HG02610 (cell line): ENCODE results near the gene NUMB.
A peak's percentile ranks its signal among the peaks of the same experiment; 100 is the strongest.

Experiments
- ATAC-seq: cut with Tn5 transposase; IDR thresholded peaks from one replicate; pipeline ENCODE4 v1.9.1; 2021; ENCODE audit warnings: mild to moderate bottlenecking, moderate library complexity; ENCODE audit not compliant: unreplicated experiment

NUMB gene

GRCh38 chr14:73248108-73248868, 210.1 kb downstream of the NUMB start:
- ATAC-seq, result peak; percentile 71

DNA sequence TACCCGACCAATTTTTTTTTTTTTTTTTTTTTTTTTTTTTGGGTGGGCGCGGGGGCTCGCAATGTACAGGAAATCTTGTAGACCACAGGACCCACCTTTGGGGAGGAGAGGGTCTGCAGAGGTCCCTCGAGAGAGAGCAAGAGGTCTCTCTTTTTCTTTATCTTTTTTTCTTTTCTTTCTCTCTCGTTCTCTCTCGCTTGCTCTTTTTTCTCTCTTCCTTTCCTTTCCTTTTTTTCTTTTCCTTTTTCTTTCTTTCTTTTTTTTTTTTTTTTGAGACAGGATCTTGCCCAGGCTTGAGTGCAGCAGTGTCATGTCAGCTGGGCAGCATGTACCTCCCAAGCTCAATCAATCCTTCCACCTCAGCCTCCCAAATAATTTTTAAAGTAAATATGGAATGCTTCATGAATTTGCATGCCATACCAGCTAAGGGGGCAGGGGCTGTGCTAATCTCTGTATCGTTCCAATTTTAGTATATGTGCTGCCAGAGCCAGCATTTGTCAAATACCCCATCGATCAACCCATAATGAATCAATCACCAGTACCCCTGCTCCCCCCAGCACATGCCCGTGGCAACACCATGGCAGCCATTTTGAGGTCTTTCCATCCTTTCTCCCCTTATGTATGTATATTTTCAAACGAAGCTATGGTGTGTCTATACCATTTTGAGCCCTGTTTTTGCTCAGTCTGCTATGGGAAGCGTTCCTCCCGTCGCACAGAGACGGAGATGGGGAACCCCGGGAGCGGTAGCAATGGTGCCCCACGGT, 211.8 kb downstream of the NUMB start:
- ATAC-seq, result no peak

DNA sequence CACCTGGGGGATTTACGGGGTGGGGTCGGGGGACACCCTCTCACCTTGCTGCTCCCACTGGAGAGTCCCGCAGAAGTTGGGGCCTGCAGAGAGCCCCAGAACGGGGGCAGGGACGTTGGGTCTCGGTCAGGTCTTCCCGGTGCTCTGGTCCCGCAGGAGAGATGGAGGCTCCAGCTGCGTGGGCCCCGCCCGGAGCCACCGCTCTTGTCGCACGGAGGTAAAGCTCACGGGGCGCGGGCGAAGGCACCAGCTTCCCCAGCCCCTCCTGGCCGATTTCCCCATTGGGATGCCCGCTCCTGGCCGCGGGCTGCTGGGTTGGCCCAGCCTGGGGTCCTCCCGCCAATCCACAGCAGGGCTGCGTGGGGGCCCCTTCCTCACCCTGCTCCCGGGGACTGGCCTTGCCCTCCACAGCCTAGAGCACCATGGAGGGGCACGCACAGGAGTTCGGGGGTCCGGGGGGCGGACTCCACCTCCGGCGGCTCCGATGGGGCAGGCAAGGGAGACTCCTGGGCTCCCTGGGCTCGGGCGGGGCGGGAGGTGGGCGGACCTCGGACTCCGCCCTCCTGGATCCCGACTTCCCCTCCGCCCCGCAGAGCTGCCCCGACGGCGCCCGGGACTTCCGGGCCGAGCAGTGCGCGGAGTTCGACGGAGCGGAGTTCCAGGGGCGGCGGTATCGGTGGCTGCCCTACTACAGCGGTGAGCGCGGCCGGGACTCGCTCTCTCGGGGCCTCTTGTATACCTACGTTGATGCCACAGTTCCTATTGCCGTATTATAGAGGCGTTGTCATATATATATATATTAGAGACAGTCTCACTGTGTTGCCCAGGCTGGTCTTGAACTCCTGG, 212.6 kb downstream of the NUMB start:
- peak; percentile 31 for ATAC-seq

DNA sequence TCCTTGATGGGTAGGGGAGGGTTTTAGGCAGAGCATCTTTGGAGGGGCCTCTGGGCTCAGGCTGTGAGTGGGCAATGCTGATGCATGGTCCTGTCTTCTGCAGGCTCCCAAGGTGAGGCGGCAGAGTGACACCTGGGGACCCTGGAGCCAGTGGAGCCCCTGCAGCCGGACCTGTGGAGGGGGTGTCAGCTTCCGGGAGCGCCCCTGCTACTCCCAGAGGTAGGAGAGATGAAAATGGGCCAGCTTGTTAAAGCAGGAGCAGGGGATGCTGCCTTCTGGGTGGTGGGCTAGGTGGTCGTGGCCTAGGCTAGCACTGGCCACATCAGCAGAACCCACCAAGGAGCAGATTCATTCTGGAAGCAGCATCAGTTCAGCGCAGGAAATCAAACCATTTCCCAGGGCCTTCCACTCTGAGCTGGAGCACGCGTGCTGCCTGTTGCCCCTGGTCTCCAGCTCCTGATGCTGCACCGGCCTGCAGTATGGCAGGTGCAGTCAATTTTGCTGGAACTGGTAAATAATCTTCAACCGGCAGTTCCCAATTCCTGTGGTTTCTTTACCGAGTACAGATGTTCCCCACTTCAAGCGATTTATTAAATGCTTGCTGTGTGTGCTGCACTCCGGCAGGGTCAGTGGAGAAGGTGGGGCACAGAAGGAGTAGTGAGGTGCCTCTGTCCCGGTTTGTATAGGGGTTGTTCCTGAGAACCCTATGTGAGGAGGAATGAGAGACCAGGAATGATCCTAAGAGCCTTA, 213.6 kb downstream of the NUMB start:
- ATAC-seq, result no peak

GRCh38 chr14:73243748-73244147, 214.6 kb downstream of the NUMB start:
- ATAC-seq, result no peak

DNA sequence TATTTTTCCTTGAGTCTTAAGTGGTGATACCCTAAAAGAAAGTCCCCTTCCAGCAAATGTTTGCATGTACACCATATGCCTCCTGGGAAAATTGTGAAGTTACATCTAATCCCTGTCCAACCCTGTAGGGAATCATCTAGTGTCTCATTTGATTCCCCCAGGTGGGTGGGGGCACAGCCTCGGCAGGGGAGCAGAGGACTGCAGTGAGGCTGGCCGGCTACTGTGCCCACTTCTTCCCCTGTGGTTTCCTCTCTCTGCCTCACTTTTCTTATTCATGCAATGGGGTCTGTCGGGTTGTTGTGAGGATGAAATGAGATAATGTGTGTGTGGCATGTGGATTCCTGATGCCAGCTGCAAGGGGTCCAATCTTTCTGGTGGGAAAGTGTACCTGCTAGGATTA, 215.0 kb downstream of the NUMB start:
- ATAC-seq, result no peak

DNA sequence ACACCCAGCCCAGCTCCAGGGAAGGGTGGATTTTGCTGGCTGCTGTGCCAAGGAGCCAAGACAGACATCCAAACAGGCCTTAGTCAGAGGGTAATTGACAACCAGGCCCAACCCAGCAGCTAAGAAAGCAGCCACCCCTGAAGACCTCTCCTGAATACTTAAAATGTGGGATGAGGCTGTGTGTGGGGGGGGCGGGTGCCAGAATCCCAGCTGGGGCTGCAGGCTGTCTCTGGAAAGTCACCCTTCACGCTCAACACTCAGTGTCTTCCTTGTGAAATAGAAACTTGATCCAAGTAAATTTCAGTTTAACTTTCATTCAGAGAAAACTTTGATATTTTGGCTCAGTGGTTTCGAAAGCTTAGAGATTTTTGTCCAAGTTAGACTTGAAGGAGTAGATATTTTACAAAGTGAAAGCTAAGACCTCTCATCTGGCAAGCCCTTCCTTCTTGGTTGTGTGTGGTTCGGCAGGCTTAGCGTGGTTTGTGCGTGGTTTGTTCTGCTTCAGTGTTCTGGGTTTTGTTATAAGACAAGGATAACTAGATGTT, 215.9 kb downstream of the NUMB start:
- peak; percentile 58 for ATAC-seq

GRCh38 chr14:73241481-73242165, 216.7 kb downstream of the NUMB start:
- no peak for ATAC-seq

DNA sequence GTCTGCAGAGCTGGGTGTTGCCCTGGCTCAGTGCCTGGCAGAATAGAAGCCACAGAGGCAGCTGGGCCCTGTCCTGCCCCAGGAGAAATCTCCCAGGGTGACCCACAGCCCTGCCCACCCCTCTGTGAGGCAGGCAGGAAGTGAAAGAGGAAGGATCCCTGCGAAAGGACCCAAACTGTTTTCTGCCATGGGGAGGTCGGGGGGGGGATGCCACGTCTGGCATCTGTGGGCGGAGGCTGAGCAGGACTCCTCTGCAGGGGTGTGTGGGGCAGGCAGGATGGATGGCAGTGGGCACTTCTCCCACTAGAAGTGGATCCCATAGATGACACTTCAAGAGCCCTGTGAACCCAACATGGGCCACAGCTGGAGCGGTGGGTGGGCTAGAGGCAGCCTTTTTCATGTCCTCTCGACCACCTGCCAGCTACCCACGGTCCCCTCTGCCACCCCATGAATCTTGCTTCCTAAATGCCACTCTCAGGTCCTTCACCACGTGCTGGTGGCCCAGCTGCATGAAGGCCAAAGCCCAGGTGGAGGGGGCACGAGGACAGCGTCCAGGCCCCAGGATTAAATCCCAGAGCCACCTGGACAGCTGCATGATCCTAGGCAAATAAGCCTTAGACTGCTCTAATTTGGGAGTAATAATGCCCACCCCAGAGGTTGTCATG, 217.4 kb downstream of the NUMB start:
- no peak for ATAC-seq

DNA sequence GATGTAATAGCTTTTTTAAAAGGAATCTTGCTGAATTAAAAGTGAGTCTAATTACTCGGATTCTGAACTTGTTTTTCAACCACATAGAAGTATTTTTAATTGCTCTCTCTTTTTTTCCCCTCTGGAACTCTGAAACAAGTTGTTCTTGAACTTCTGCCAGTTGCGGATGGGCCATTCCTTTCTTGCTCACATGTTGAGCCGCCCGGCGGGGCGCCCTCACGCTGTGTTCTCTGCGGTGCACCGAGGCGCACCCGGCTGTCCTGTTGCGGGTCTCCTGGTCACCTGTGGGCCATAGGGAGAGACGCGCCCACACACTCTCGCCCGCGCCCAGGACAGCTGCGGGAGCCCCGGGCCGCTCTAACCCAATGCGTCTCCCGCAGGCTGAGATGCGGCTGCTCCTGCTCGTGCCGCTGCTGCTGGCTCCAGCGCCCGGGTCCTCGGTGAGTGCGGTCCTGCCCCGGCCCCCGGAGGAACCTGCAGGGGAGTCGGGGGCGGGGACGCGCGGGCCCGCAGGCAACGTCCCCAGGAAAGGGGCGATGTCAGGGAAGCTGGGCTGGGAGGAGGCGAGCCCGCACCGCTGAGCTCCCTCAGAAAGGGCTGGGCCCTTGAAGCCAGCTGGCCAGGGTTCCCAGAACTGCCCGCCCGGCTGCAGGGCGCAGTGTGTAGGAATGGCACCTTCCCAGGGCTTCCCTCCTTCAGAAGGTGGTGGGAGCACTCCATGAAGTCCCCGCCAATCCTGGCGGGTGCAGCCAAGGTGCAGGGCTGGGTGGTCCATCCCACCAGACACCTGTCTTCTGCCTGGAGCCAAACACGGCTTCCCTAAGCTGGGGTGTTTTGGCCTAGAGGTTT, 218.7 kb downstream of the NUMB start:
- ATAC-seq, result no peak

GRCh38 chr14:73238941-73239340, 219.4 kb downstream of the NUMB start:
- no peak for ATAC-seq

GRCh38 chr14:73238424-73238852, 219.9 kb downstream of the NUMB start:
- ATAC-seq, result no peak

GRCh38 chr14:73237786-73238423, 220.4 kb downstream of the NUMB start:
- ATAC-seq, result no peak

- ATAC-seq, result no peak
Measured at GRCh38 chr14:73237219-73237785, 221.0 kb downstream of the NUMB start, which contains the start of gene PAPLN. Gene PAPLN (plus strand): TSS chr14:73237506. CDS start chr14:73239779, 2,273 bp downstream.

- no peak for ATAC-seq
Measured at GRCh38 chr14:73236752-73237218, 221.6 kb downstream of the NUMB start.

DNA sequence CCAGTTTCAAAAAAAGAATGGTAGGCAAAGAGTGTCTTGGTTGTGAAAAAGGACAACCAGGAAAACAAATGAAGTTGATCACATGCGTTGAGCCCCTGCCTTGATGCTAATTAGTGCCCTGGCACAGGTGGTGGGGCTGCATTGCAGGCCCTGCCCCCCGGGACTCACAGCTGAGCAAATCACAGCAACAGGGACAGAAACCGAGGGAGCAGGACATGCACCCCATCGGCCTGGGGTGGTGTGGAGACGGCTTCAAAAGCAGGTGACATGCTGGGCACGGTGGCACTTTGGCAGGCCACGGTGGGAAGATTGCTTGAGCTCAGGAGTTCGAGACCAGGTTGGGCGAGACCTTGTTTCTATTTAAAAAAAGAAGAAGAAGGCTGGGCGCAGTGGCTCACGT, 222.2 kb downstream of the NUMB start:
- no peak for ATAC-seq

DNA sequence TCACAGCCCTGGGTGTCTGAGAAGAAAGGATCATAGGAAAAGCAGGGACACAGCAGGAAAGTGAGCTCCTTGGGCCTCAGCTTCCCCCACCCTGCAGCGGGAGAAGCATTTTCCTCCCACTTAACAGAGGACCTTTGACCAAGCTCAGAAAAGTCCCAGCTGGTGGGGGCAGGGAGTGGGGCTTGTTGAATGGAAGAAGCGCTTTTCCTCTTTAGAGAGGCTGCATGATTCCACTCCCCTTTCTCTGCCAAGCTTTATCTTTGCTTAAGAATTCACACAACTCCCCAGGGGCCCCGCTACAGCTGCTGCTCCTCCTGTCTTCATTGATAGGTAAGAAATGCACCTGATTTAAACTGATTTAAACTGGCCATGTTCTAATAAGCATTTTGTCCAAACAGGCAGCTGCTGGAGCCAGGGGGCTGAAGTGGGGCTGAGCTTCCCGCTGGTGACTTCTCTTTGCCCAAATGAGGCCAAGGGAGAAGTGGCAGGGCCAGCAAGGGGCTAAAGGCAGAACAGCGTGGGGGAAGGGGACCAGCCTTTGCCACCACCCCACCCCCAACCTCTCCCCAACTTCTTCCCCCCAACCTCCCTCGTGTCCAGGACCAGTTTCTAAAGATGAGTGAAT, 222.7 kb downstream of the NUMB start:
- ATAC-seq, result no peak
